Cardiac muscle cell (in vitro differentiated cells and primary cell): ENCODE measurements around the gene TBX5. TPM values are rescaled to one million over a fixed set of nuclear protein-coding genes. Genes with fewer than 3 reads are reported as not detected.

Source experiments
- DNase-seq, 2 donors: peaks; one replicate each; pipeline versions ENCODE4 v3.0.0 to v3.0.0-alpha.2; 2010 to 2017; ENCODE audit warnings: low read depth in 1 of 2, low spot score in 1 of 2
- H3K27ac ChIP-seq: fragments of 200-600 bp; sonication (generic); 2 replicates; pipeline ENCODE4 v1.5.1; 2016
- H3K27me3 ChIP-seq: fragments of 200-600 bp; sonication (generic); 2 replicates; pipeline ENCODE4 v1.6.0; 2016; ENCODE audit warnings: control low read depth
- H3K36me3 ChIP-seq: fragments of 200-600 bp; sonication (generic); 2 replicates; pipeline ENCODE4 v1.5.1; 2016; ENCODE audit warnings: control low read depth
- H3K4me1 ChIP-seq: fragments of 200-600 bp; sonication (generic); 2 replicates; pipeline ENCODE4 v1.8.1; 2017; ENCODE audit warnings: low read depth, mild to moderate bottlenecking, mixed run types
- H3K4me3 ChIP-seq: fragments of 200-600 bp; sonication (generic); 2 replicates; pipeline ENCODE4 v1.5.1; 2016; ENCODE audit warnings: mild to moderate bottlenecking
- H3K9me3 ChIP-seq: fragments of 200-600 bp; sonication (generic); 2 replicates; pipeline ENCODE4 v1.5.1; 2017; ENCODE audit warnings: low read depth, mild to moderate bottlenecking, control low read depth
- polyA plus RNA-seq: library from polyadenylated mRNA; unstranded; fragments of >200 nt; fragmentation: Nextera tagmentation; extraction: Ambion mirVana; gene quantifications from 2 replicates; pipeline ENCODE4 v1.2.1, GENCODE V29; 2016
- total RNA-seq: library from RNA; depleted of rRNA; stranded (reverse); fragments of >200 nt; gene quantifications from 2 replicates; pipeline ENCODE4 v1.2.3, GENCODE V29; 2016
- TF ChIP-seq, protein P1 (sequence below): IDR thresholded peaks from 2 replicates; pipeline ENCODE4 v1.5.1; 2012; ENCODE audit warnings: low read depth, mild to moderate bottlenecking, low read length

Gene TBX5
- total and polyA plus RNA-seq, 2 experiments from 2014 or later = 83.3 to 109 TPM

DNA sequence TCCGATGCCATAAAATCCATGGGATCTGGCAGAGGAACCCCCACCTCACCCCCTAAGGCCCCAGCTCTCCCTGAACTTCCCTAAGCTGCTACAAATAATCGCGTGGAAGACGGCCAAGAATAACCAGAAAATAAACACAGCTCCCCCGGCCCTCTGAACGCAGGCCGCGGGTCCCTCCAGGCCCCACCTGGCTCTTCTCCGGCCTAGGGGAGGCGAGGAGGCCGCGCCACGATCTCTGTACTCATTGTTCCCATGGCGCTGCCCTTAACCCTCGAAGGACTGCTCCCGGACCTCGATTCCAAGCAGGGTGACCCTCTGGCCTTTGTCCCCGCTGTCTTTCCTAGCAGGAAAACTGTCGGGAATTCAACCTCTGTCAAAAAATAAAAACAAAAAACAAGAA lies 33.9 kb upstream of the TBX5 start:
- no peak for DNase-seq
- no peak overlapping the region for H3K27ac ChIP-seq
- H3K36me3 ChIP-seq = no peaks in the 10 kb centered on the region
- peaks cover 8% of the 10 kb centered on the region for H3K4me1 ChIP-seq
- H3K9me3 ChIP-seq = no peaks in the 10 kb centered on the region
- TF ChIP-seq, protein P1, sequence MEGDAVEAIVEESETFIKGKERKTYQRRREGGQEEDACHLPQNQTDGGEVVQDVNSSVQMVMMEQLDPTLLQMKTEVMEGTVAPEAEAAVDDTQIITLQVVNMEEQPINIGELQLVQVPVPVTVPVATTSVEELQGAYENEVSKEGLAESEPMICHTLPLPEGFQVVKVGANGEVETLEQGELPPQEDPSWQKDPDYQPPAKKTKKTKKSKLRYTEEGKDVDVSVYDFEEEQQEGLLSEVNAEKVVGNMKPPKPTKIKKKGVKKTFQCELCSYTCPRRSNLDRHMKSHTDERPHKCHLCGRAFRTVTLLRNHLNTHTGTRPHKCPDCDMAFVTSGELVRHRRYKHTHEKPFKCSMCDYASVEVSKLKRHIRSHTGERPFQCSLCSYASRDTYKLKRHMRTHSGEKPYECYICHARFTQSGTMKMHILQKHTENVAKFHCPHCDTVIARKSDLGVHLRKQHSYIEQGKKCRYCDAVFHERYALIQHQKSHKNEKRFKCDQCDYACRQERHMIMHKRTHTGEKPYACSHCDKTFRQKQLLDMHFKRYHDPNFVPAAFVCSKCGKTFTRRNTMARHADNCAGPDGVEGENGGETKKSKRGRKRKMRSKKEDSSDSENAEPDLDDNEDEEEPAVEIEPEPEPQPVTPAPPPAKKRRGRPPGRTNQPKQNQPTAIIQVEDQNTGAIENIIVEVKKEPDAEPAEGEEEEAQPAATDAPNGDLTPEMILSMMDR = no peak
- H3K27me3 ChIP-seq = peaks cover 100% of the 10 kb centered on the region
- no peak overlapping the region for H3K4me3 ChIP-seq

DNA sequence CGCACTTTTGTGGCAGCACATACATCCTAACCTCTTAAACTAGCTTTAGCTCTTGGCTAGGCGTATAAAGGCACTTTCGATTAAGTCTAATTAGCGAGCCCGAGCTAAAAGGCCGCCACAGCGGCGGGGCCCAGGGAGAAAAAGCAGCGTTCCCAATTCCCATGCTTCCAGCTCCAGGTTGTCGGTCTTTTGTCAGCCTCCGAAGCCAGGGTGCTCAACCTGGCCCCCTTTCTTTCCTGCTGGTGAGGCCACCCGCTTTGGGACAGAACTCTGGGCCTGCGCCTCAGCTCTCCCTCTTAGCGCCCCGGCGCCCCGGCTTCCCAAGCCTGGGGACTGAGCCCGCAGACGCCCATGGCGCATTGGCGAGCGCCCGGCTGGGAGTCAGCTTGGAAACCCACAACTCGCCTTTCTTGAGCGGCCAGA lies 33.3 kb upstream of the TBX5 start:
- TF ChIP-seq, protein P1 = no peak
- Histone ChIP-seq H3K36me3 (no peaks in the 10 kb centered on the region), H3K27ac (no peak overlapping the region), H3K4me3 (no peak overlapping the region), H3K4me1 (peaks cover 8% of the 10 kb centered on the region), H3K9me3 (no peaks in the 10 kb centered on the region), H3K27me3 (peaks cover 100% of the 10 kb centered on the region)
- no peak for DNase-seq

DNA sequence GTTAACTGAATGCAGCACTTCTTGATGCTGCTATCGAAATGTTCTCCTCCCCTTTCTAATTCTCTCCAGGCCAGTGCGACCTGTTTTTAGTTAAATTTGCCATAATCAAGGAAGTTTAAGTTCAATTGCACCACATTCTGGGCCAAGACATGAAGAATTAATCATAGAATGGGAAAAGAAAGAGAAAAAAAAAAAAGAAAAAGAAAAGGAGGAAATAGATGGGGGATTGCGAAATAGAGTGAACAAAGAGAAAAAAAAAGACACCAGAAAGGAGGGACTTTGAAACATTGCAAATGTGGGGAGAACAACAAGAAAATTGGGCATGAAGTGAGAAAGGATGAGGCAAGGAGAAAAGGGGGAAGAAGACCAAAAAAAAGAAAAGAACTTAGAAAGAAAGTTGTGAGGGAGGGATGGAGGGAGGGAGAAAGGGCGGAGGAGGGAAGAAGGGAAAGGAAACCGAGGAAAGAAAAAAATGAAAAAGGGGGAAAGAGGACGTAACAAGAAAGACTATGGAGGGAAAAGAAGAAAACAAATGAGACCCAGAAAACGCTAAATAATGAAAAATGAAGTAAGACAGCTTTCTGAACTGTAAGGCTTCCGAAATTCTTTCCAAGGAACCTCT lies 32.8 kb upstream of the TBX5 start:
- H3K4me3 ChIP-seq = no peak overlapping the region
- H3K36me3 ChIP-seq = no peaks in the 10 kb centered on the region
- TF ChIP-seq, protein P1 = no peak
- no peaks in the 10 kb centered on the region for H3K9me3 ChIP-seq
- H3K27me3 ChIP-seq = peaks cover 100% of the 10 kb centered on the region
- no peak overlapping the region for H3K27ac ChIP-seq
- no peak for DNase-seq
- H3K4me1 ChIP-seq = peaks cover 8% of the 10 kb centered on the region

DNA sequence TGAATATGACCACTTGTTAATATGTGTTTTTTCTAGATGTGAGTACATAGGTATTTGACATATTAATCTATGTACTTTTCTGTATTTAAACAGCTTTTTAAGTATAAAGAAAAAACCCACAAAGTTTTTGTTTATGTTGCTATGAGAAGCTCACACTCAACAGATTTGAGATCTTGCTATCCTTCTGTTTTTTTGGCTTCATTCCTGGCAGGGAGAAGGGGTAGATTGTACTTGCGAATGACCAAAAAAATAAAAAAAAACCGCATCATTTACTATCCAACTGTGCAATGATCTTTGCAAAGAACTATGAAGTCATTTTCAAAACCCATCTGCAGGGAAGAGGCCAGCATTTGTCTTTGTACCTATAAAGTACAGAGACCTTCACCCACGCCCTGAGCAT lies 28.4 kb upstream of the TBX5 start:
- no peak overlapping the region for H3K4me3 ChIP-seq
- H3K9me3 ChIP-seq = no peaks in the 10 kb centered on the region
- H3K36me3 ChIP-seq = no peaks in the 10 kb centered on the region
- no peak overlapping the region for H3K27ac ChIP-seq
- peaks cover 98% of the 10 kb centered on the region for H3K27me3 ChIP-seq
- peaks cover 3% of the 10 kb centered on the region for H3K4me1 ChIP-seq
- no peak for DNase-seq
- TF ChIP-seq, protein P1 = no peak

DNA sequence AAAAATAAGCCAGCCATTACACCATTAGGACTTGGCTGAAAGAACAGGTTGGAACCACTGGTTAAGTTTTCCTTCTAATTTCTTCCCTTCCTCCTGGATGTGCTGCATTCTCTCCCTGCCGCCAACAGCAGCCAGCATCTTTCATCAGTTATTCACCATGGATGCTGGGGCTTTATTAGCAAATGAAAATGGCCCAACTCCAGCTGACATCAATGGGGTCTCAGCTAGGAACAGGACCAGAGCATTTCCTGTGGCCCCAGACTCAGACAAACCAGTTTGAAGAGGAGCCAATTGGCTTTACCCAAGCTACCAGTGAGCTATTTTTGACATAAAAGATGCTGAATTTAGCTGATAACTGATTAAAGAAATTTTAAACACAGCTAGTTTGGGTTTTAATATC lies 26.0 kb upstream of the TBX5 start:
- no peaks in the 10 kb centered on the region for H3K9me3 ChIP-seq
- peaks cover 98% of the 10 kb centered on the region for H3K27me3 ChIP-seq
- H3K4me3 ChIP-seq = no peak overlapping the region
- TF ChIP-seq, protein P1 = no peak
- H3K36me3 ChIP-seq = no peaks in the 10 kb centered on the region
- DNase-seq = no peak
- no peaks in the 10 kb centered on the region for H3K4me1 ChIP-seq
- no peak overlapping the region for H3K27ac ChIP-seq
